Pancreas (tissue), 10 donors: ENCODE data around the gene CRABP2. TPM values are rescaled to one million over a fixed set of nuclear protein-coding genes. Genes with fewer than 3 reads are reported as not detected.

ENCODE experiments used
- ATAC-seq, 4 donors: fragments of 200-7000 bp; cut with Tn5 transposase; one replicate each; pipeline versions ENCODE4 v1.8.0 to v1.9.1; 2020; ENCODE audit warnings: mild to moderate bottlenecking in 4 of 4, moderate library complexity in 4 of 4
- DNase-seq, 6 donors: peaks; one replicate each; pipeline ENCODE4 v3.0.0-alpha.2; 2020
- FAIRE-seq: peaks from 2 replicates; lab custom pipeline; 2012; peaks lifted over from hg19 to GRCh38; lab: Jason Lieb, UNC
- H3K27ac ChIP-seq, 4 donors: fragments of 200-600 bp; sonication (generic); 1 replicate in 3 of 4; 2 replicates in 1 of 4; pipeline versions ENCODE4 v1.5.0 to v1.8.0; 2020
- H3K27me3 ChIP-seq, 4 donors: fragments of 200-600 bp; one replicate each; pipeline ENCODE4 v1.8.0; 2021
- H3K36me3 ChIP-seq, 3 donors: fragments of 200-600 bp; sonication (generic) in 1 of 3; one replicate each; pipeline versions ENCODE4 v1.5.0 to v1.8.0; 2020 to 2021
- H3K4me1 ChIP-seq, 3 donors: fragments of 200-600 bp; one replicate each; pipeline ENCODE4 v1.8.0; 2021
- H3K4me3 ChIP-seq, 4 donors: fragments of 200-600 bp; sonication (generic) in 2 of 4; one replicate each; pipeline versions ENCODE4 v1.5.0 to v1.8.0; 2020 to 2021
- H3K9me3 ChIP-seq, 4 donors: fragments of 200-600 bp; one replicate each; pipeline ENCODE4 v1.8.0; 2021
- whole genome bisulfite sequencing, 2 donors: extraction: QIAGEN DNeasy Blood & Tissue Kit; methylation state at CpG; one replicate each; pipeline ENCODE4 v1.1.7; 2013; 5-methylcytosine and 5-hydroxymethylcytosine counted together
- intact Hi-C, 3 donors: fragments of 100-400 bp; cut with DNase I; formaldehyde crosslinking; loops; one replicate each; pipeline versions ENCODE4 v1.11.1 to v1.14.2; 2022
- polyA plus RNA-seq, 2 donors: library from polyadenylated mRNA; stranded (reverse); fragments of 200-250 nt; gene quantifications; one replicate each; pipeline ENCODE4 v1.2.3, GENCODE V29; 2013
- total RNA-seq, 6 donors: library from RNA; stranded (reverse); fragmentation: NEBNext Ultra II Directional in 4 of 6; extraction: Animal tissue kit (Norgen Biotek cat#: 25700) in 4 of 6; gene quantifications; one replicate each; pipeline versions ENCODE4 v1.2.1 to v1.2.4, GENCODE V29; 2021 to 2023
- TF ChIP-seq, protein P1 (sequence below), 4 donors: fragments of 200-600 bp; sonication (generic) in 3 of 4; IDR thresholded peaks; one replicate each; pipeline versions ENCODE4 v1.5.0 to v1.8.0; 2021; ENCODE audit warnings: antibody characterized with exemption in 4 of 4
- donor health status: healthy with polysubstance abuse.
- donor health status: DM: no; HTN: no; CAD: no; lungs with moderate emphysema.
- donor health status: DM: no; HTN: no; CAD: no.
- donor health status: control.
- donor health status: control.
- donor health status: Bipolar disorder and iron deficiency.
- donor health status: DM: yes; HTN: yes; CAD: no.
- donor health status: DM: no; HTN: no; CAD: no.
- donor health status: DM: no; HTN: no; CAD: no.
- donor health status: DM: yes; HTN: yes; CAD: no.

CRABP2 gene
- total and polyA plus RNA-seq, 8 donors, result 0.38 to 5.0 (median 2.4) TPM

DNA sequence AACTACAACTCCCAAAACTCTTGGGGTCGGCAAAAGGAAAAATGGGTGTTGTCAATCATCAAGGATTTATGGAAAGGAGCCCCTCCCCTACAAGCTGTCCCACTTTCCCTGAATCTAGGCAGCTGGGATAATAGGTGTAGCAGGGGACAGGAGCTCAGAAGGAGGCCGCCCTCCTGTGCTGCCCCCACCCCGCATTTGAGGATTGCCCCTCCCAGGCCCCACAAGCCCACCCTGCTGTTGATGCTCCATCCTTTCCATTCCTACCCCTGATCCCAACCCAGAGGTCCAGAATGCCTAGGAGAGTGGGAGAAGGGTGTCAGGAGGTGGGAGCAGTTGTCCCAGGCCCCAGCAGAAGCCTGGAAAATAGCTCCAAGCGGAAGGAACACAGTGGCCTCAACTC, 37.4 kb upstream of the CRABP2 start:
- intact Hi-C loops, result no loop called here
- DNase-seq, result no peak
- peaks cover 4 to 22% (median 16%) of the 10 kb centered on the region in 3 donors for H3K4me1 ChIP-seq
- H3K27ac ChIP-seq, result no peak overlapping the region
- H3K4me3 ChIP-seq, result no peak overlapping the region
- H3K9me3 ChIP-seq, result no peaks in the 10 kb centered on the region
- FAIRE-seq, result no peak
- TF ChIP-seq, protein P1, sequence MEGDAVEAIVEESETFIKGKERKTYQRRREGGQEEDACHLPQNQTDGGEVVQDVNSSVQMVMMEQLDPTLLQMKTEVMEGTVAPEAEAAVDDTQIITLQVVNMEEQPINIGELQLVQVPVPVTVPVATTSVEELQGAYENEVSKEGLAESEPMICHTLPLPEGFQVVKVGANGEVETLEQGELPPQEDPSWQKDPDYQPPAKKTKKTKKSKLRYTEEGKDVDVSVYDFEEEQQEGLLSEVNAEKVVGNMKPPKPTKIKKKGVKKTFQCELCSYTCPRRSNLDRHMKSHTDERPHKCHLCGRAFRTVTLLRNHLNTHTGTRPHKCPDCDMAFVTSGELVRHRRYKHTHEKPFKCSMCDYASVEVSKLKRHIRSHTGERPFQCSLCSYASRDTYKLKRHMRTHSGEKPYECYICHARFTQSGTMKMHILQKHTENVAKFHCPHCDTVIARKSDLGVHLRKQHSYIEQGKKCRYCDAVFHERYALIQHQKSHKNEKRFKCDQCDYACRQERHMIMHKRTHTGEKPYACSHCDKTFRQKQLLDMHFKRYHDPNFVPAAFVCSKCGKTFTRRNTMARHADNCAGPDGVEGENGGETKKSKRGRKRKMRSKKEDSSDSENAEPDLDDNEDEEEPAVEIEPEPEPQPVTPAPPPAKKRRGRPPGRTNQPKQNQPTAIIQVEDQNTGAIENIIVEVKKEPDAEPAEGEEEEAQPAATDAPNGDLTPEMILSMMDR (IDR thresholded peaks at IDR 0.05), result no peak
- WGBS, 2 donors, result 92 to 97% methylated on average over 4 of the region's 4 CpGs
- ATAC-seq, result no peak
- H3K36me3 ChIP-seq, result peaks cover 0 to 14% (median 8%) of the 10 kb centered on the region in 3 donors
- no peaks in the 10 kb centered on the region for H3K27me3 ChIP-seq

DNA sequence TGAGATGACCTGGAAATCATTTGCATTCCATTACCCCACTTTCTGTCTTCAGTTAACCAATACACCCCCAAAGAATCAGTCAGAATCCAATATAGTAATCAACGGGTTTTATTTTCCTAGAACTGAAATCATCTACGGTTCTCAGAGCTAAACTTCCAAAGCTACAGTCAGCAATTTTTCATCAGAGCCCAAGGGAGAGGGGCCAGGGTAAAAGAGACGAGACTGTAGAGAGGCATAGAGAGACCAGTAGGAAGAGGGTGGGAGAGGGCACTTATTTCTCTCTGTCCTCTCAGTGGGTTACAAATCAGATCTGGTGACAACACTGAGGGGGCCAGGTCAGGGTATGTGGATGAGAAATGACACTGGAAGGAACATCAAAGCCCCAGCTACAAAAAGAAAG, 36.6 kb upstream of the CRABP2 start:
- H3K36me3 ChIP-seq, result peaks cover 0 to 17% (median 8%) of the 10 kb centered on the region in 3 donors
- TF ChIP-seq, protein P1 (IDR thresholded peaks at IDR 0.05), result no peak
- H3K9me3 ChIP-seq, result no peaks in the 10 kb centered on the region
- no peak overlapping the region for H3K4me3 ChIP-seq
- H3K27ac ChIP-seq, result peak overlapping the region in 1 of 4 donors; percentile 64
- intact Hi-C loops, result no loop called here
- H3K27me3 ChIP-seq, result no peaks in the 10 kb centered on the region
- DNase-seq, result no peak
- H3K4me1 ChIP-seq, result peaks cover 0 to 18% (median 13%) of the 10 kb centered on the region in 3 donors
- WGBS, 2 donors, result 90 to 94% methylated on average over 3 of the region's 3 CpGs
- ATAC-seq, result no peak
- no peak for FAIRE-seq

DNA sequence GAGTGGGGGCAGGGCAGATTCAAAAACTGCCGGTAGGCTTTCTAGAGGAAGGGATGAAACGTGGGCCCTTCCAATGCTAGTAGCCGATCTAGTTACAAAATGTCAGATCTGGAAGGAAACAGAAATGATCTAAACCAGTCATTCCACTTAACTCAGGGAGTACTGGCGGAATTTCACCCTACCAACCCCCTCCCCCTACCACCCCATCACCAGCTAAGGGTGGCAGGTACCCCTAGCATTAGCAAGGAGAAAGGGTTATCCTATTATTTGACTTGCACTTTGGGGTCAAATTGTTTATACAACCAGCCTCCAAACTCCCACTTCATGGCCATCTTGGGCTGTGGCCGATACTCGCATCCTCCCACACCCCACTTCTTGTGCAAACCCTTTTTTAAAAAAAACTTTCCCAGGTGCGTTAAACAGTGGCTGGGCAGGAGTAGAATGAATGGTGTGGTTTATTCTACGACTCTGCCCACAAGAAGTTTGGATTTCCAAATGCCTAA, 36.1 kb upstream of the CRABP2 start:
- 50 to 53% methylated on average over 8 of the region's 8 CpGs for WGBS, 2 donors
- intact Hi-C loops, result no loop called here
- FAIRE-seq (no peak), DNase-seq (no peak), ATAC-seq (no peak)
- Histone ChIP-seq H3K9me3 (no peaks in the 10 kb centered on the region), H3K27me3 (no peaks in the 10 kb centered on the region), H3K4me3 (peak overlapping the region in 2 of 4 donors; percentile 25 to 91), H3K27ac (peak overlapping the region; percentile 63 to 76 (median 70)), H3K4me1 (peaks cover 0 to 16% (median 12%) of the 10 kb centered on the region in 3 donors), H3K36me3 (peaks cover 0 to 20% (median 8%) of the 10 kb centered on the region in 3 donors)
- TF ChIP-seq, protein P1 (IDR thresholded peaks at IDR 0.05), result no peak

DNA sequence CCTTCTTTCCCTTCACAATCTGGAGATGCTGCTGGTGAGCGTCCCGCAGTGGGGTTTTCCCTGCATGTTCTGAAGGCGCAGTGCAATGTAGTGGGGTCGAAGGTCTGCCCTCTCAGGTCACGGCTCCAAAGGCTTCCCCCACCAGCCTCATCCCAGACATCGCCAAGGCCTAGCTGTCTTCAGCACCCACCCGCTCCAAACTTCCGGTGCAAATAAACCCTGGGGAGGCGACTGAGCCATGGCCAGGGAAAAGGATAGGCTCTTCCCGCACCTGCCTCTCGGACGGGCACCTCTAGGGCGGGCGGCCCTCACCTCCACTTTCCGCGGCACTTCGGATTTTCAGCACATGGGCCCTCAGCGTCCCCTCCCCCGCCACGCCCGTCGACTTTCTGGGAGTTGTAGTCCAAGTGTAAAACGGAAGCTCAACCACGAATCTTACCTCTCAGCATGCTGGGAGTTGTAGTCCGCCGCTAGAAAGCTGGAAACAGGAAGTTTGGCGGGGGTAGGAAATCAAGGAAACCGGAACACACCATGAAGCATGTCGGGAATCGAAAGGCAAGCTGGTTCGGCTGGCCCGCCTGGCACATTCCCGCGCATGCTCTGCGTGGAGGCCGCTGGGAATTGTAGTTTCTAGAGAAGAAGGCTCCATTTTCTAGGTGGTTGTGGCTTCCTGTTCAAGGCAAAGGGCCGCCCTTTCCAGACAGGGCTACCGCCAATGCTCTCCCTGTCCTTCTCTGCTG, 35.5 kb upstream of the CRABP2 start, which contains the start of gene MRPL24:
Gene MRPL24, minus strand, starts transcription at position 348 of the 740 bp plus-strand sequence. CDS start 2,384 bp downstream, outside the sequence.
- Histone ChIP-seq H3K9me3 (no peaks in the 10 kb centered on the region), H3K4me3 (peak within 1 kb of the TSS; percentile 51 to 91 (median 56)), H3K4me1 (peaks cover 0 to 10% (median 6%) of the 10 kb centered on the region in 3 donors), H3K27ac (peak within 1 kb of the TSS; percentile 63 to 76 (median 70)), H3K36me3 (peaks cover 0 to 26% (median 8%) of the 10 kb centered on the region in 3 donors), H3K27me3 (no peaks in the 10 kb centered on the region)
- peak; percentile 92 for FAIRE-seq
- ATAC-seq, result peak; percentile 92 to 96 (median 94)
- WGBS, 2 donors, result 0% methylated on average over 38 of the region's 38 CpGs
- intact Hi-C loops, result no loop called here
- TF ChIP-seq, protein P1 (IDR thresholded peaks at IDR 0.05), result no peak
- DNase-seq, result peak; percentile 93 to 99 (median 98)
